Kidney (tissue), 14 donors: ENCODE data around the gene ZFP36. TPM values are rescaled to one million over a fixed set of nuclear protein-coding genes. Genes with fewer than 3 reads are reported as not detected.

Experiments
- DNase-seq, 5 donors: peaks; one replicate each; pipeline ENCODE4 v3.0.0-alpha.2; 2013 to 2020
- FAIRE-seq: peaks from 2 replicates; lab custom pipeline; 2012; peaks lifted over from hg19 to GRCh38; lab: Jason Lieb, UNC
- H3K27ac ChIP-seq, 2 donors: one replicate each; pipeline ENCODE4 v1.7.0; 2013; ENCODE audit warnings: low read depth in 2 of 2, low read length in 2 of 2, inconsistent platforms in 1 of 2
- H3K27me3 ChIP-seq: one replicate; pipeline ENCODE4 v1.7.1; 2013; ENCODE audit warnings: low read length, inconsistent platforms; ENCODE audit not compliant: control insufficient read depth, insufficient read depth
- H3K36me3 ChIP-seq, 3 donors: one replicate each; pipeline versions ENCODE4 v1.7.0 to v1.7.1; 2013; ENCODE audit warnings: low read length in 3 of 3, control low read depth in 1 of 3, inconsistent platforms in 1 of 3; ENCODE audit not compliant: insufficient read depth in 3 of 3, control insufficient read depth in 2 of 3
- H3K4me1 ChIP-seq, 3 donors: one replicate each; pipeline versions ENCODE4 v1.7.0 to v1.7.1; 2013; ENCODE audit warnings: low read length in 3 of 3, inconsistent platforms in 1 of 3, low read depth in 1 of 3; ENCODE audit not compliant: control insufficient read depth in 2 of 3, insufficient read depth in 2 of 3
- H3K4me3 ChIP-seq, 3 donors: one replicate each; pipeline versions ENCODE4 v1.7.0 to v1.8.1; 2013; ENCODE audit warnings: low read length in 3 of 3, control low read depth in 1 of 3, inconsistent platforms in 1 of 3
- H3K9ac ChIP-seq, 3 donors: one replicate each; pipeline versions ENCODE4 v1.7.0 to v1.7.1; 2013; ENCODE audit warnings: low read length in 3 of 3, control low read depth in 1 of 3, inconsistent platforms in 1 of 3
- H3K9me3 ChIP-seq, 3 donors: one replicate each; pipeline versions ENCODE4 v1.7.0 to v1.7.1; 2013; ENCODE audit warnings: low read length in 3 of 3, control low read depth in 1 of 3, inconsistent platforms in 1 of 3; ENCODE audit not compliant: control insufficient read depth in 2 of 3, insufficient read depth in 1 of 3
- CTCF ChIP-seq: IDR thresholded peaks from 3 replicates; pipeline ENCODE4 v1.5.1; 2012; ENCODE audit warnings: mild to moderate bottlenecking, moderate library complexity, borderline replicate concordance; ENCODE audit not compliant: insufficient read depth; ENCODE audit errors: extremely low read depth
- intact Hi-C: fragments of 100-400 bp; cut with DNase I; formaldehyde crosslinking; loops from one replicate; pipeline ENCODE4 v1.11.1; 2022
- polyA plus RNA-seq: library from polyadenylated mRNA; stranded (reverse); fragments of 350-450 nt; fragmentation: Illumina TruSeq; extraction: RNeasy Lipid Tissue Mini Kit (QIAGEN cat#74804); gene quantifications from one replicate; pipeline ENCODE4 v1.2.3, GENCODE V29; 2014; ENCODE audit warnings: low read depth, low replicate concordance; ENCODE audit not compliant: insufficient read depth
- total RNA-seq: library from RNA; stranded (reverse); fragmentation: NEBNext Ultra II Directional; extraction: Animal tissue kit (Norgen Biotek cat#: 25700); gene quantifications from one replicate; pipeline ENCODE4 v1.2.1, GENCODE V29; 2021
- donor health status: control.
- donor health status: control.
- donor health status: control.
- donor health status: control.
- donor health status: control.
- donor health status: DM: yes; HTN: yes; CAD: no.
- donor health status: Normal renal cell carcinoma (clear cell type).

ZFP36 gene
- total and polyA plus RNA-seq, 2 donors from 2014 or later = 87.9 to 132 TPM

GRCh38 chr19:39430675-39431593 lies 24.3 kb downstream of the ZFP36 start:
- Histone ChIP-seq H3K4me1 (peaks cover 0 to 15% (median 11%) of the 10 kb centered on the region in 3 donors), H3K9ac (no peak overlapping the region), H3K9me3 (no peaks in the 10 kb centered on the region), H3K27me3 (no peaks in the 10 kb centered on the region), H3K36me3 (peaks cover 7 to 24% (median 9%) of the 10 kb centered on the region in 3 donors), H3K27ac (peak overlapping the region in 1 of 2 donors; percentile 8), H3K4me3 (no peak overlapping the region)
- TF ChIP-seq CTCF = no peak
- no peak for FAIRE-seq
- no peak for DNase-seq
- intact Hi-C loops = no loop called here

DNA sequence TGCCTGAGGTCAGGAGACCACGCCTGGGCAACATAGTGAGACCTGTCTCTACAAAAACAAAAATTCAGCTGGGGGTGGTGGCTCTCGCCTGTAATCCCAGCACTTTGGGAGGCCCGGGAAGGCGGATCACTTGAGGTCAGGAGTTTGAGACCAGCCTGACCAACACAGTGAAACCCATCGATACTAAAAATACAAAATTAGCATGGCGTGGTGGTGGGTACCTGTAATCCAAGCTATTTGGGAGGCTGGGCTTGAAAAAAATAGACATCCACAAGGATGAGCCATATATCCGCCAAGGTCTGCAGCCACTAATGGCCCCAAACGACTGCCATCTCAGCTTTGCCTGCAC lies 26.0 kb downstream of the ZFP36 start:
- DNase-seq = no peak
- peaks cover 0 to 21% (median 16%) of the 10 kb centered on the region in 3 donors for H3K4me1 ChIP-seq
- no peaks in the 10 kb centered on the region for H3K9me3 ChIP-seq
- no peak for FAIRE-seq
- no peak for TF ChIP-seq CTCF
- no peak overlapping the region for H3K9ac ChIP-seq
- no peaks in the 10 kb centered on the region for H3K27me3 ChIP-seq
- no peak overlapping the region for H3K27ac ChIP-seq
- intact Hi-C loops = no loop called here
- H3K4me3 ChIP-seq = no peak overlapping the region
- H3K36me3 ChIP-seq = peaks cover 7 to 24% (median 9%) of the 10 kb centered on the region in 3 donors

DNA sequence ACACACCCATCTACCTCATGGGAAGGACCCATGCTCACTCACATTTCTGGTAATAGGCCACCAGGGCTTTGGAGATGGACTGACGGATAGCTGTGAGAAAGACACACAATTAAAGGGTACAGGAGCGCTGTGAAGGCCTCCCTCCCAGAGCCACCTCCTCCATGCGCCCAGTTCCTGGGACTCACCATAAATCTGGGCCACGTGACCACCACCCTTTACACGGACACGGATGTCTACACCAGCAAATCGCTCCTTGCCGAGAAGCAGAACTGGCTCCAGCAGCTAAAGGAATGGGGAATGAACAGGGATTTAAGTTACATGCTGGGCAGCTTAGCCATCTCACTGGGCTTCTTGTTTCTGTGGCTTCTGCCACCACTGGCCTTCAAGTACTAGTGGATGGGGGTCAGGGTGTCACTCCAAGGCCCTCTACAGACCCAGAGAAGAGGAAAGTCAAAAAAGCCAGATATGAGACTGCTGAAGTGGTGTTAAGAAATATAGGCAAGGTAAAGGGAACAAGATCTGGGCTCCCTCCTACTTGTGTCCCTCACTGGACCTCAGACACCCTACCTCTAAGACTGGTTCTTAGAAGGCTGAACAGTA lies 26.9 kb downstream of the ZFP36 start:
- Histone ChIP-seq H3K9me3 (no peaks in the 10 kb centered on the region), H3K9ac (no peak overlapping the region), H3K27me3 (no peaks in the 10 kb centered on the region), H3K27ac (no peak overlapping the region), H3K4me1 (peaks cover 0 to 19% (median 14%) of the 10 kb centered on the region in 3 donors), H3K36me3 (peaks cover 7 to 24% (median 9%) of the 10 kb centered on the region in 3 donors), H3K4me3 (no peak overlapping the region)
- intact Hi-C loops = no loop called here
- DNase-seq (no peak), FAIRE-seq (no peak)
- TF ChIP-seq CTCF = no peak
